Measurements from ENCODE around the gene RAB11FIP3.

The RAB11FIP3 gene

DNA sequence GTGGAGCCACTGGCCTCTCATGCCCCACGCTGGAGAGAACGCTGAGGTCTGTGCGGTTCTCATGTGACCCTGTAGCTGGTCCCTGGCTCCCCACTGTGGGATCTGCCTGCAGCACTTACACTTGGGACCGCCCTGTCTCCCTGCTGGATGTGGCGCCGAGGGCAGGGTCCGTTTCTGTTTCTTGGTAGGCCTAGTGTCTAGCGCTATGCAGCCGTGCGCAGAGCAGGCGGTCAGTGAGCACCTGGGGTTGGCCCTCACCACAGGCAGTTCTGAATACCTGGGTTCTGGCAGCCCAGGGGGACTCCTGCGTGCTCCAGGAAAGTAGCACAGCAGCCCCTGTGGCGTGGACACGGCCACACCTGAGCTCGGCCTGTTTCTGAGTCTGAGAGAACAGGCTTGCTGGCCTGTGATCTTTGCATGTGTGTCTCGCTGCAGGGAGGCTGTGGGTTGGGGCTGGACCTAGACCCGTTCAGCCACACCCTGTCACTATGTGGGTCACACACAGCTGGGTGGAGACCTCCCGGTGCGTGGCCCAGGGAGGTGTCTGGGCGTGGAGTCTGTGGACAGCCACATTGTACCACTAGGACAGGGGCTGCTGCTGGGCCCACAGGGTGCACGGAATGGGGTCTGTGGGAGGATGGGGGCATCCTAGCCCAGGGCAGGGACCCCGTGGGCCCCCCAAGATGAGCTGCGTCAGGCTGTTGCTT is 104.8 kb downstream of the RAB11FIP3 start:
- TF ChIP-seq, protein P1, sequence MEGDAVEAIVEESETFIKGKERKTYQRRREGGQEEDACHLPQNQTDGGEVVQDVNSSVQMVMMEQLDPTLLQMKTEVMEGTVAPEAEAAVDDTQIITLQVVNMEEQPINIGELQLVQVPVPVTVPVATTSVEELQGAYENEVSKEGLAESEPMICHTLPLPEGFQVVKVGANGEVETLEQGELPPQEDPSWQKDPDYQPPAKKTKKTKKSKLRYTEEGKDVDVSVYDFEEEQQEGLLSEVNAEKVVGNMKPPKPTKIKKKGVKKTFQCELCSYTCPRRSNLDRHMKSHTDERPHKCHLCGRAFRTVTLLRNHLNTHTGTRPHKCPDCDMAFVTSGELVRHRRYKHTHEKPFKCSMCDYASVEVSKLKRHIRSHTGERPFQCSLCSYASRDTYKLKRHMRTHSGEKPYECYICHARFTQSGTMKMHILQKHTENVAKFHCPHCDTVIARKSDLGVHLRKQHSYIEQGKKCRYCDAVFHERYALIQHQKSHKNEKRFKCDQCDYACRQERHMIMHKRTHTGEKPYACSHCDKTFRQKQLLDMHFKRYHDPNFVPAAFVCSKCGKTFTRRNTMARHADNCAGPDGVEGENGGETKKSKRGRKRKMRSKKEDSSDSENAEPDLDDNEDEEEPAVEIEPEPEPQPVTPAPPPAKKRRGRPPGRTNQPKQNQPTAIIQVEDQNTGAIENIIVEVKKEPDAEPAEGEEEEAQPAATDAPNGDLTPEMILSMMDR (IDR thresholded peaks at IDR 0.05; ENCODE audit: insufficient read depth, missing control alignments) = no peak
- DNase-seq (ENCODE audit: insufficient read length, low spot score) (no peak), FAIRE-seq (no peak)

DNA sequence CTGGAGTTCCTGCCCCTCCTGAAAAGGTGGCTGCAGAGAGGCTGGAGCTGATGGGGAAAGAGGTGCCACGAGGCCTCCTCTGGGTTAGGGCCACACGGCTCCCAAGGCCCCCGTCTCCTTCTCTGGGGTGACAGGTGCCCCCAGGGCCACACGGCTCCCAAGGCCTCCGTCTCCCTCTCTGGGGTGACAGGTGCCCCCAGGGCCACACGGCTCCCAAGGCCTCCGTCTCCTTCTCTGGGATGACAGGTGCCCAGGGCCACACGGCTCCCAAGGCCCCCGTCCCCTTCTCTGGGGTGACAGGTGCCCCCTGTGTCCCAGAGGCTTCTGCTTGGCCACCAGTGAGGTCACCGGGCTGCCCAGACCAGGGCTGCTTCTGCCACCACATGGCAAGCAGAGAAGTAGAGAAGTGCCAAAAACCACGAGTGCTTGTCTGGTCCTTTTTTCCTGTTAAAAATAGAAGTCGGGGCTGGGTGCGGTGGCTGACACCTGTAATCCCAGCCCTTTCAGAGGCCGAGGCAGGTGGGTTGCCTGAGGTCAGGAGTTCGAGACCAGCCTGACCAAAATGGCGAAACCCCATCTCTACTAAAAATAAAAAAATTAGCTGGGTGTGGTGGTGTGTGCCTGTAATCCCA is 106.2 kb downstream of the RAB11FIP3 start:
- no peak for DNase-seq (ENCODE audit: insufficient read length, low spot score)
- FAIRE-seq = no peak
- TF ChIP-seq, protein P1 (IDR thresholded peaks at IDR 0.05; ENCODE audit: insufficient read depth, missing control alignments) = no peak

DNA sequence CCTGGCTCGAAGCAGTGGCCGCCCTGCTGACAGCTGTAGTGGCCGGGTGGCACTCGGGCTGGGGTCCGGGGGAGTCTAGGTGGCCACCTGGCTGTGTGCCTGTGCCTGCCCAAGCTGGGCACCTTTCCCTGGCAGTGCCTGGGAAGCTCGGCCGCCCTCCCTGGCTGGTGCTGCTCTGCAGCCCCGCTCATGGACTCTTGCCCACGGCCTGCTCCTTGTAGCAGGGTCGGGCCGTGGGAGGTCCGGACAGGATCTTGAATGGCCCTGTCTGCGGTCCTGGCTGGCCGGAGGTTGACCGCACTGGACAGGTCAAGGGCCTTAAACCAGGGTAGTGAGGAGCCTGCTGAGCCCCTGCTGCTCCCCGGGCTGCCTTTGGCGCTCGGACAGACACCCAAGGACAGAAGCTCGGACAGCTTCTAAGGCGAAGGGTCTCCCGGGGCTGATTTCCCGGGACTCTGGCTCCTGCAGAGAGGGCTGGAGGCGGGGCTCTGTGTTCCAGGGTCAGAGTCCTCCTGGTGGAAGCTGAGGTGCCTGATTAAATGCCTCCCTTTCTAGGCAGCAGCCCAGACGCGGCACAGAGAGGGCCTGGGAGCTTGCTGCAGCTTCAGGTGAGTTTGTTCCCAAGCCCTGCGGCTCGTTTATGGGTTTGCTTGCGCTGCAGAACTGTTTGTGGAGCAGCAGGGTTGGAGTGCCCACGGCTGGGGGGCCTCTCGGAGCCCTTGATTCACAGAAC is 108.1 kb downstream of the RAB11FIP3 start:
- FAIRE-seq (no peak), DNase-seq (ENCODE audit: insufficient read length, low spot score) (no peak)
- TF ChIP-seq, protein P1 (IDR thresholded peaks at IDR 0.05; ENCODE audit: insufficient read depth, missing control alignments) = no peak

DNA sequence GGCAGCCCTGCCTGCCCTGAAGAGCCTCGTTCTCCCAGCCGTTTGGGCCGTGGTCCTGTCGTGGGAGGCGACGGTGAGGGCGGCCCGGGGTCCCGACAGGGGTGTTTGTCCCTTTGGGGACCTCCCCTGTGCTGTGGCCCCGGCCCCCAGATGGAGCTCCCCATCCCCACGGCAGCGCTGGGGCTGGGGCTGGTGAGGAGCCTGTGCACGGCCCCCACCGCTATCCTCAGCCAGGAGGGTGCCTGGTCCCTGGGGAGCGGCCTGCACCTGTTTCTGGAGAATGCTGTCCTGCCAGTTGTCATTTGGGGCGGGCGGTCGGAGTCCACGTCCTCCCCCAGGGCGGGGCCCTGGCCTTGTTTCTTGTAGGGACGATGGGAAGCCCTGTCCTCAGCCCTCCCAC is 108.7 kb downstream of the RAB11FIP3 start:
- no peak for FAIRE-seq

DNA sequence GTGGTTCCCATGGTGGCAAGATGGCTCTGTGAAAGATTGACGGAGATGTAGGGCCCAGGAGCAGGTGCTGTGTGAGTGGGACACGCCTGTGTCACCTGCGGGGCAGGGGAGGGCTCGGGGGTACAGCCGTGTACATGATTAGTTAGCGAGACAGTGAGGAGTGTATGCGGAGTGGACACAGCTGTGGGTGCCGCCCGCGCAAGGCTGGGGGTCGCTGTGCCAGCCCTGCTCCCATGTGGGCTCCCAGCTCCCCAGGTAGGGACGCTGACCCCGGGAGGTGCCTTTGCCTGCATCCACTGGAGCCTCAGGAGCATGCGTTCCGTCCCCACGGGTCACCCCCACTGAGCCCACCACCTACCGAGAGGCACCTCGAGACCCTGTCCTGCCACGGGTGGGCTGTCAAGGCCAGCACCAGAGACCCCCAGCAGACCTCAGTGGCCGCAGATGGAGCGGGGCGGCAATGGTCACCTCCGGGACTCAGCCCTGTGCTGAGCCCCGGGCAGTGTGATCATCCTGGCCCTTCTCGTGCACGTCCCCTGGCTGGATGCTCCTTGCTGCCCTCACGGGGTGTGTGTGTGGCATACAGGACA is 109.5 kb downstream of the RAB11FIP3 start:
- TF ChIP-seq, protein P1 (IDR thresholded peaks at IDR 0.05; ENCODE audit: insufficient read depth, missing control alignments) = no peak
- no peak for FAIRE-seq
- no peak for DNase-seq (ENCODE audit: insufficient read length, low spot score)

More for the DNA sequence above, 108.7 kb downstream of the RAB11FIP3 start:
- DNase-seq (ENCODE audit: insufficient read length, low spot score) = no peak
- TF ChIP-seq, protein P1 (IDR thresholded peaks at IDR 0.05; ENCODE audit: insufficient read depth, missing control alignments) = no peak

DNA sequence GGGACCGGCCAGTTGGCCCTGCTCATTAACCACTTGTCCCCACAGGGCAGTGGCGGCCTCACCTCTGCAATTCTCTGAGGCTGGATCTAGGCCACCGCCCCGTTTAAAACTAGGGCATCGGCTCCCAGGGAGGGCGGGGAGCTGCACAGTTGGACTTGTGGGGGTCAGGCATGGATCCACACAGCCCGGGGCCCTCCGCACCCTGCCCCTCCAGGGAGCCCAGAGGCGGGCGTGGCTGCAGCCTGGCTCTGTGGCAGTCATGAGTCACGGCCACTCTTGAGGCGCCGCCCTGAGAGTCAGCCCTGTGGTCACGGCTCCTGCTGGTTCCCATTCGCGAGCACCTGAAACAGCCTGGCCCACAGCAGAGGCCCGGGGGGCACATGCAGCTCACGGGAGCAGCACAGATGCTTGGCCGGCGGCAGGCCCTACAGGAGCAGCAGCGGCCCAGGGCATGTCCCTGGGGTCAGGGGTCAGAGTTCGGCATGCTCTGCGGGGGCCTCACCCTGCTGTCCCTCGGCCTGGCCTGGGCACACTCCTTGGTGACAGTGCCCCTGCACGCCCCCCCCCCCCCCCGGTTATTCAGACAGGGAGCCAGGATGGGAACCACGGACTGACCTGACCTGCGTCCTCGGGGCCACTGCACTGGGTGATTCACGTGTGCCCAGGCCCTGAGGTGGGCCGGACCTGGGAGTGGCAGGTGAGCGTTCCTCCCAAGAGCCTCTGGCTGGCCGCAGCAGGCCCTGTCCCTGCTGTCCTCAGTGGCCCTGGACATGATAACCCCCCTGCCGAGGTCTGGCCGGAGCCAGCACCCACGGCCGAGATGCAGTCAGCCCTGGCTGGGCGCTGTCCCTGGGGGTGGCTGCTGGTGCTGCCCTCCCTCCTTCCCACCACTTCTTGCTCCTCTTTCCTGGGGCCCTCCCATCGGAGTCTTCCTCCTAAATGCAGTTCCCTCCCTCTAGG is 110.3 kb downstream of the RAB11FIP3 start:
- DNase-seq (ENCODE audit: insufficient read length, low spot score) (no peak), FAIRE-seq (no peak)

More for the DNA sequence above, 110.3 kb downstream of the RAB11FIP3 start:
- TF ChIP-seq, protein P1 (IDR thresholded peaks at IDR 0.05; ENCODE audit: insufficient read depth, missing control alignments) = no peak
